ENCODE results near the gene HMMR.
"Not testable (repeated sequence)": the region's sequence is repeated elsewhere in the genome, so short reads cannot be mapped to it uniquely, and the experiment has no call there.

Gene HMMR

GRCh38 chr5:163440954-163441353 lies 19.5 kb upstream of the HMMR start:
- FAIRE-seq: no peak
- DNase-seq (ENCODE audit: insufficient read length, low spot score): no peak
- no peak for TF ChIP-seq TAF1 (IDR thresholded peaks at IDR 0.05; ENCODE audit: low read depth, low read length)
- no peak for TF ChIP-seq POLR2A (IDR thresholded peaks at IDR 0.05; ENCODE audit: low read depth, low read length)

- TF ChIP-seq POU2F2 (IDR thresholded peaks at IDR 0.05; ENCODE audit: low read depth, low read length): no peak
- TF ChIP-seq TAF1 (IDR thresholded peaks at IDR 0.05; ENCODE audit: low read depth, low read length): no peak
- TF ChIP-seq POLR2AphosphoS5 (IDR thresholded peaks at IDR 0.05; ENCODE audit: low read depth, low read length): no peak
- TF ChIP-seq POLR2A (IDR thresholded peaks at IDR 0.05; ENCODE audit: low read depth, low read length): no peak
- TF ChIP-seq SPI1 (IDR thresholded peaks at IDR 0.05; ENCODE audit: low read depth, low read length): no peak
- no peak for TF ChIP-seq PAX5 (IDR thresholded peaks at IDR 0.05; ENCODE audit: insufficient read depth, low read length, severe bottlenecking)
- FAIRE-seq (peak; percentile 9), DNase-seq (ENCODE audit: insufficient read length, low spot score) (no peak)
These were observed 15.9 kb upstream of the HMMR start for GRCh38 chr5:163444526-163444925.

GRCh38 chr5:163445345-163445744 lies 15.1 kb upstream of the HMMR start:
- TF ChIP-seq SPI1 (IDR thresholded peaks at IDR 0.05; ENCODE audit: low read depth, low read length): no peak
- no peak for TF ChIP-seq POU2F2 (IDR thresholded peaks at IDR 0.05; ENCODE audit: low read depth, low read length)
- DNase-seq (ENCODE audit: insufficient read length, low spot score) (no peak), FAIRE-seq (no peak)

GRCh38 chr5:163447191-163447590 lies 13.2 kb upstream of the HMMR start:
- FAIRE-seq: no peak
- no peak for DNase-seq (ENCODE audit: insufficient read length, low spot score)
- TF ChIP-seq POLR2AphosphoS5 (IDR thresholded peaks at IDR 0.05; ENCODE audit: low read depth, low read length) (no peak), POLR2A (IDR thresholded peaks at IDR 0.05; ENCODE audit: low read depth, low read length) (no peak; the same call in 1 of the 2 replicates), POU2F2 (IDR thresholded peaks at IDR 0.05; ENCODE audit: low read depth, low read length) (no peak), SPI1 (IDR thresholded peaks at IDR 0.05; ENCODE audit: low read depth, low read length) (no peak), TAF1 (IDR thresholded peaks at IDR 0.05; ENCODE audit: low read depth, low read length) (no peak), PAX5 (IDR thresholded peaks at IDR 0.05; ENCODE audit: insufficient read depth, low read length, severe bottlenecking) (no peak)

DNA sequence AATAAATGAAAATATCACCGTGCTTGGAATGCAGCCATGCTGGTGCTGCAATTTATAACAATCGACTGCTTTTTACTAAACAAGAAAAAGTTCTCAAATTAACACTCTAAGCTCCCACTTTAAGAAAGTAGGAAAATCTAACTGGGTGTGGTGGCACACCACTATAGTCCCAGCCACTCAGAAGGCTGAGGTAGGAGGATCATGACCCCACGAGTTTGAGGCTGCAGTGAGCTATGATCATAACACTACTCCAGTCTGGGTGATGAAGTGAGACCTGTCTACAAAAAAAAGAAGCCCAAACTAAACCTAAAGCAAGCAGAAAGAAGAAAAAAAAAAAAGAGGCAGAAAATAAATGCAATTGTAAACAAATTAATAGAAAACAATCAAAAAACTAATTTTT lies 12.6 kb upstream of the HMMR start:
- TF ChIP-seq POLR2AphosphoS5 (IDR thresholded peaks at IDR 0.05; ENCODE audit: low read depth, low read length) (no peak), POU2F2 (IDR thresholded peaks at IDR 0.05; ENCODE audit: low read depth, low read length) (no peak), POLR2A (IDR thresholded peaks at IDR 0.05; ENCODE audit: low read depth, low read length) (no peak), TAF1 (IDR thresholded peaks at IDR 0.05; ENCODE audit: low read depth, low read length) (no peak), PAX5 (IDR thresholded peaks at IDR 0.05; ENCODE audit: insufficient read depth, low read length, severe bottlenecking) (no peak), SPI1 (IDR thresholded peaks at IDR 0.05; ENCODE audit: low read depth, low read length) (no peak)
- DNase-seq (ENCODE audit: insufficient read length, low spot score) (no peak), FAIRE-seq (no peak)

- FAIRE-seq: no peak
- TF ChIP-seq PAX5 (IDR thresholded peaks at IDR 0.05; ENCODE audit: insufficient read depth, low read length, severe bottlenecking): no peak
- no peak for TF ChIP-seq TAF1 (IDR thresholded peaks at IDR 0.05; ENCODE audit: low read depth, low read length)
- TF ChIP-seq POLR2A (IDR thresholded peaks at IDR 0.05; ENCODE audit: low read depth, low read length): no peak
- TF ChIP-seq POU2F2 (IDR thresholded peaks at IDR 0.05; ENCODE audit: low read depth, low read length): no peak
- no peak for TF ChIP-seq POLR2AphosphoS5 (IDR thresholded peaks at IDR 0.05; ENCODE audit: low read depth, low read length)
- TF ChIP-seq SPI1 (IDR thresholded peaks at IDR 0.05; ENCODE audit: low read depth, low read length): no peak
- no peak for DNase-seq (ENCODE audit: insufficient read length, low spot score)
These were observed 11.9 kb upstream of the HMMR start for GRCh38 chr5:163448491-163448890.

DNA sequence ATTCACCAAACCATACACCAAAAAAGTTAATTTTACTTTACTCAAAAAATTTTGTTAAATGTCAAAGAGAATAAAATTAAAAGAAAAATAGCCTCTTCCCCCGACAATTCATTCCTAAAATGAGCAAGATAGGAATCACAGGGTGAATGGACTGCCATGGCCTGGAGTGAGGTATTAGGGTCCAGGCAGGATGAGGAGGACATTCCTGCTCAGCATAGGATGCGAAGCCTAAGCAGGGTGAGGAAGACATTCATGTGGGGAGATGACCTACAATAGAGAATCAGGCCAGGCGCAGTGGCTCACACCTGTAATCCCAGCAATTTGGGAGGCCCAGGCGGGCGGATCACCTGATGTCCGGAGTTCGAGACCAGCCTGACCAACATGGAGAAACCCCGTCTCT lies 8.9 kb upstream of the HMMR start:
- TF ChIP-seq POLR2AphosphoS5 (IDR thresholded peaks at IDR 0.05; ENCODE audit: low read depth, low read length) (peak; percentile 32; the same call in 1 of the 2 replicates), POLR2A (IDR thresholded peaks at IDR 0.05; ENCODE audit: low read depth, low read length) (no peak)
- FAIRE-seq: no peak
- no peak for DNase-seq (ENCODE audit: insufficient read length, low spot score)

- FAIRE-seq: no peak
- DNase-seq (ENCODE audit: insufficient read length, low spot score): no peak
- TF ChIP-seq TAF1 (IDR thresholded peaks at IDR 0.05; ENCODE audit: low read depth, low read length) (no peak), POLR2AphosphoS5 (IDR thresholded peaks at IDR 0.05; ENCODE audit: low read depth, low read length) (no peak), POLR2A (IDR thresholded peaks at IDR 0.05; ENCODE audit: low read depth, low read length) (no peak), SPI1 (IDR thresholded peaks at IDR 0.05; ENCODE audit: low read depth, low read length) (no peak), POU2F2 (IDR thresholded peaks at IDR 0.05; ENCODE audit: low read depth, low read length) (no peak), PAX5 (IDR thresholded peaks at IDR 0.05; ENCODE audit: insufficient read depth, low read length, severe bottlenecking) (no peak)
These were observed 6.7 kb upstream of the HMMR start for GRCh38 chr5:163453705-163454104.

DNA sequence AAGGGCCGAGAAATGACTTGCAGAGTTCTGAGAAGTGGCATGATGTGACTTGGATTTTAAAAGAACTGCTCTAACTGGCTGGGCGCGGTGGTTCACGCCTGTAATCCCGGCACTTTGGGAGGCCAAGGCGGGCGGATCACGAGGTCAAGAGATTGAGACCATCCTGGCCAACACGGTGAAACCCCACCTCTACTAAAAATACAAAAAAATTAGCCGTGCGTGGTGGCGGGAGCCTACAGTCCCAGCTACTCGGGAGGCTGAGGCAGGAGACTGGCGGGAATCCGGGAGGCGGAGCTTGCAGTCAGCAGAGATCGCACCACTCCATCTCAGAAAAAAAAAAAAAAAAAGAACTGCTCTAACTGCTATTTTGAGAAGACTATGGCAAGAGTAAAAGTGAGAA lies 5.0 kb upstream of the HMMR start:
- not testable (repeated sequence) for FAIRE-seq; DNase-seq (ENCODE audit: insufficient read length, low spot score)

DNA sequence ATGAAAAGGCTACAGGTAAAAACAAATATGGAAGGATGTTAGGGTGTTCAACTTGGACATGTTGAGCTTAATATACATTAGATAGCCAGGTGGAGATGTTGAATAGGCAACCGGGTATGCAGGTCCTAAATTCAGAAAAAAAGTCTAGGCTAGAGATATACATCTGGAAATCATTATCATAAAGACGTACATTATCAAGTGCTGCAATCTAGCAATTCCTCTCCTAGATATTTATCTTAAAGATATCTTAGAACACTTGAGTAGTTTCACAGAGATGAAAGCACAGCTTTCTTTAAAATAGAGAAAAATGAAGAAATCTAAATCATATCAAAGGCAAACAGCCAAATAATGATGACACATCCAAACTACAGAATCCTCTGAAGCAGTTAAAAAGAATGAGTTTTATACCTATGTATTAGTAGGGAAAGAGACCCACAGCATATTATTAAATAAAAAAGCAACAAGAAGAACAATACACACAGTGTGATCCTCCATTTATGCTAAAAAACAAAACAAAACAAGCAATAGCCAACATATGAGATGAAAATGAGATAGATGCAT lies 4.3 kb upstream of the HMMR start:
- FAIRE-seq (no peak), DNase-seq (ENCODE audit: insufficient read length, low spot score) (no peak)
- TF ChIP-seq POU2F2 (IDR thresholded peaks at IDR 0.05; ENCODE audit: low read depth, low read length): no peak
- TF ChIP-seq TAF1 (IDR thresholded peaks at IDR 0.05; ENCODE audit: low read depth, low read length): no peak
- no peak for TF ChIP-seq POLR2AphosphoS5 (IDR thresholded peaks at IDR 0.05; ENCODE audit: low read depth, low read length)
- no peak for TF ChIP-seq SPI1 (IDR thresholded peaks at IDR 0.05; ENCODE audit: low read depth, low read length)
- no peak for TF ChIP-seq POLR2A (IDR thresholded peaks at IDR 0.05; ENCODE audit: low read depth, low read length)
- TF ChIP-seq PAX5 (IDR thresholded peaks at IDR 0.05; ENCODE audit: insufficient read depth, low read length, severe bottlenecking): no peak

GRCh38 chr5:163456840-163457239 lies 3.6 kb upstream of the HMMR start:
- no peak for FAIRE-seq
- no peak for TF ChIP-seq PAX5 (IDR thresholded peaks at IDR 0.05; ENCODE audit: insufficient read depth, low read length, severe bottlenecking)
- no peak for TF ChIP-seq POLR2A (IDR thresholded peaks at IDR 0.05; ENCODE audit: low read depth, low read length)
- no peak for TF ChIP-seq POLR2AphosphoS5 (IDR thresholded peaks at IDR 0.05; ENCODE audit: low read depth, low read length)
- no peak for TF ChIP-seq SPI1 (IDR thresholded peaks at IDR 0.05; ENCODE audit: low read depth, low read length)
- no peak for TF ChIP-seq TAF1 (IDR thresholded peaks at IDR 0.05; ENCODE audit: low read depth, low read length)
- no peak for TF ChIP-seq POU2F2 (IDR thresholded peaks at IDR 0.05; ENCODE audit: low read depth, low read length)
- DNase-seq (ENCODE audit: insufficient read length, low spot score): no peak

All from GM12891 (cell line).